Upper lobe of left lung (tissue), 4 donors: ENCODE data around the gene IMMP2L.

ENCODE experiments used
- CTCF ChIP-seq, 6 experiments: fragments of 450-650 bp in 4 of 6; fragments of 200-600 bp in 2 of 6; sonication (generic) in 2 of 6; IDR thresholded peaks; one replicate each; pipeline ENCODE4 v1.5.1; 2016 to 2019; ENCODE audit warnings: antibody characterized with exemption in 6 of 6
- EP300 ChIP-seq, 4 donors: sonication (generic); formaldehyde crosslinking; IDR thresholded peaks; one replicate each; pipeline ENCODE4 v1.5.1; 2017; ENCODE audit warnings: antibody characterized with exemption in 4 of 4, control low read depth in 2 of 4
- POLR2A ChIP-seq, 4 donors: fragments of 450-650 bp; IDR thresholded peaks; one replicate each; pipeline ENCODE4 v1.5.1; 2016 to 2017; ENCODE audit warnings: antibody characterized with exemption in 4 of 4, mild to moderate bottlenecking in 2 of 4
- POLR2AphosphoS5 ChIP-seq, 2 donors: sonication (generic); formaldehyde crosslinking; IDR thresholded peaks; one replicate each; pipeline ENCODE4 v1.5.1; 2017; ENCODE audit warnings: antibody characterized with exemption in 2 of 2

- no peak for TF ChIP-seq EP300 (IDR thresholded peaks at IDR 0.05)
- no peak for TF ChIP-seq CTCF (IDR thresholded peaks at IDR 0.05)
- TF ChIP-seq POLR2AphosphoS5 (IDR thresholded peaks at IDR 0.05), result no peak
- no peak for TF ChIP-seq POLR2A (IDR thresholded peaks at IDR 0.05)
Observed at GRCh38 chr7:111265394-111265793, 296.9 kb downstream of the IMMP2L start.
